ENCODE results near the gene RTN1. TPM values are rescaled to one million over a fixed set of nuclear protein-coding genes. Genes with fewer than 3 reads are reported as not detected.
A peak's percentile ranks its signal among the peaks of the same experiment; 100 is the strongest.

RTN1 gene
- total RNA-seq, 2 experiments from 2014 or later = 0.14 TPM; not detected in 1

DNA sequence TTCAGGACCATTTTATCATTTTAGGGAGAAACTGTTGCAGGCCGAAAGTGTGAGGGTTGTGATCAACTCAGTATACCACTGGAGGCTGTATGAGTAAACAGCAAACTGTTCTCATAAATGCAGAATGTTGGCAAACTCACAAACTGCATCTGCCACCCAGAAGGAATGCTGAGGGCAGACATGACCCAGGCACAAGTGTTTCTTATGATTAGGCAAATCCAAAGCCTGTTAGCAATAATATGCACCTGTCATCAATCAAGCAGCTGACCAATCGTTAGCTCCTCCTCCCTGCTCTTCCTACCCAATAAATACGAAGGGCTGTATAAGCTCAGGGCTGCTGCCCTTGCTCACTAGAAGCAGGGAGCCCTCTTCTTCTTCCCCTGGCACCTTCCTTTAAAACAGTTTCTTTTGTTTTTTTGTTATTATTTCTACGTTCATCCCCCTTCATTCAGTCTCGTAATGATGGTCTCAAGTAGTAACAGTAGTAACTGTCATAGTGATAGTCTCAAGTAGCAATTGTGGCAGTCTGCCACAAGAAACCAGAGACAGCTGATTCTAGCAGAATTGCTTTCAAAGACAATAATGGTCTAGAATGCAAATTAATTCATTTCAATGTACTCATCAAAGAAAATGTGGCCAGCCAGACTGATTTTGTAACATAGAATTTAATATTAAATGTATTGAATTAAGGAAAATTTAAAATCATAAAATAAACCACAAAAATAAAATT is 278.8 kb downstream of the RTN1 start:
- Mint-ChIP-seq H3K4me1 (ENCODE audit: low read depth) (peaks cover 4% of the 10 kb centered on the region), H3K36me3 (ENCODE audit: low read depth) (no peaks in the 10 kb centered on the region), H3K9me3 (peaks cover 3% of the 10 kb centered on the region), H3K4me3 (no peak overlapping the region), H3K27me3 (peaks cover 8% of the 10 kb centered on the region), H3K27ac (no peak overlapping the region)
- no peak overlapping the region for H3K4me3 ChIP-seq (ENCODE audit: low read length)
- no peaks in the 10 kb centered on the region for H3K36me3 ChIP-seq (ENCODE audit: insufficient read depth, low read length)
- peaks cover 0 to 3% of the 10 kb centered on the region in 2 experiments for H3K9me3 ChIP-seq (ENCODE audit: control insufficient read depth in 1 of 2, insufficient read depth in 1 of 2, low read length in 2 of 2)
- peaks cover 0 to 2% of the 10 kb centered on the region in 2 experiments for H3K27me3 ChIP-seq (ENCODE audit: control insufficient read depth in 1 of 2, insufficient read depth in 2 of 2, low read length in 2 of 2)
- POLR2A ChIA-PET = no interaction called here
- no peak overlapping the region for H3K27ac ChIP-seq (ENCODE audit: low read depth in 1 of 2, low read length in 2 of 2)
- CTCF ChIA-PET = no interaction called here
- DNase-seq (no peak), ATAC-seq (ENCODE audit: poor library complexity) (no peak)
- intact Hi-C loops (cut with DNase I, micrococcal nuclease) = no loop called here
- TF ChIP-seq, protein P1, sequence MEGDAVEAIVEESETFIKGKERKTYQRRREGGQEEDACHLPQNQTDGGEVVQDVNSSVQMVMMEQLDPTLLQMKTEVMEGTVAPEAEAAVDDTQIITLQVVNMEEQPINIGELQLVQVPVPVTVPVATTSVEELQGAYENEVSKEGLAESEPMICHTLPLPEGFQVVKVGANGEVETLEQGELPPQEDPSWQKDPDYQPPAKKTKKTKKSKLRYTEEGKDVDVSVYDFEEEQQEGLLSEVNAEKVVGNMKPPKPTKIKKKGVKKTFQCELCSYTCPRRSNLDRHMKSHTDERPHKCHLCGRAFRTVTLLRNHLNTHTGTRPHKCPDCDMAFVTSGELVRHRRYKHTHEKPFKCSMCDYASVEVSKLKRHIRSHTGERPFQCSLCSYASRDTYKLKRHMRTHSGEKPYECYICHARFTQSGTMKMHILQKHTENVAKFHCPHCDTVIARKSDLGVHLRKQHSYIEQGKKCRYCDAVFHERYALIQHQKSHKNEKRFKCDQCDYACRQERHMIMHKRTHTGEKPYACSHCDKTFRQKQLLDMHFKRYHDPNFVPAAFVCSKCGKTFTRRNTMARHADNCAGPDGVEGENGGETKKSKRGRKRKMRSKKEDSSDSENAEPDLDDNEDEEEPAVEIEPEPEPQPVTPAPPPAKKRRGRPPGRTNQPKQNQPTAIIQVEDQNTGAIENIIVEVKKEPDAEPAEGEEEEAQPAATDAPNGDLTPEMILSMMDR (IDR thresholded peaks at IDR 0.05) = no peak
- no peaks in the 10 kb centered on the region for H3K4me1 ChIP-seq (ENCODE audit: insufficient read depth, low read length)

DNA sequence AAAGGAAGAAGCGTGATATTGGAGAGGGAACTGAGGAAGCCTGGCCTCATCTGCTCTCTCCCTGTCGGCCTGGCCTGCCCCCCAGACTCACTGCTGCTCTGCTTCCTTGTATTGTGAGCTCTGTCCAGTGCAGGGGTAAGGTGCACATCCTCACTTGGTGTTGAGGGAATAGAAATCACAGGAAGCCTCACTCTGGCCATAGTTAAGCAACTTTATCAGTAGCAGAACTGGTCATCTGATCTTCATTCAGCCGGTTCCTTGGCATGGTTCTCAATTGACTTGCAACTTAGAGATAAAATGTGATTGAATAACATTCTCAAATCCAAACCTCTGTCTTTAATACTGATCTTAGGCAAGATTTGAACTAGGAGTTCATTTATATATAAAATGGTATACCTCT is 282.5 kb downstream of the RTN1 start:
- Mint-ChIP-seq H3K4me3 (no peak overlapping the region), H3K27me3 (no peaks in the 10 kb centered on the region), H3K36me3 (ENCODE audit: low read depth) (no peaks in the 10 kb centered on the region), H3K27ac (no peak overlapping the region), H3K9me3 (peaks cover 3% of the 10 kb centered on the region), H3K4me1 (ENCODE audit: low read depth) (peaks cover 11% of the 10 kb centered on the region)
- no peaks in the 10 kb centered on the region for H3K4me1 ChIP-seq (ENCODE audit: insufficient read depth, low read length)
- H3K9me3 ChIP-seq (ENCODE audit: control insufficient read depth in 1 of 2, insufficient read depth in 1 of 2, low read length in 2 of 2) = peaks cover under 1 to 3% of the 10 kb centered on the region in 2 experiments
- DNase-seq = no peak
- H3K27ac ChIP-seq (ENCODE audit: low read depth in 1 of 2, low read length in 2 of 2) = no peak overlapping the region
- no peaks in the 10 kb centered on the region for H3K36me3 ChIP-seq (ENCODE audit: insufficient read depth, low read length)
- H3K27me3 ChIP-seq (ENCODE audit: control insufficient read depth in 1 of 2, insufficient read depth in 2 of 2, low read length in 2 of 2) = no peaks in the 10 kb centered on the region
- no peak overlapping the region for H3K4me3 ChIP-seq (ENCODE audit: low read length)
- no peak for ATAC-seq (ENCODE audit: poor library complexity)
- intact Hi-C loops (cut with DNase I, micrococcal nuclease) = no loop called here
- TF ChIP-seq, protein P1 (IDR thresholded peaks at IDR 0.05) = no peak
- ChIA-PET POLR2A (no interaction called here), CTCF (no interaction called here)

DNA sequence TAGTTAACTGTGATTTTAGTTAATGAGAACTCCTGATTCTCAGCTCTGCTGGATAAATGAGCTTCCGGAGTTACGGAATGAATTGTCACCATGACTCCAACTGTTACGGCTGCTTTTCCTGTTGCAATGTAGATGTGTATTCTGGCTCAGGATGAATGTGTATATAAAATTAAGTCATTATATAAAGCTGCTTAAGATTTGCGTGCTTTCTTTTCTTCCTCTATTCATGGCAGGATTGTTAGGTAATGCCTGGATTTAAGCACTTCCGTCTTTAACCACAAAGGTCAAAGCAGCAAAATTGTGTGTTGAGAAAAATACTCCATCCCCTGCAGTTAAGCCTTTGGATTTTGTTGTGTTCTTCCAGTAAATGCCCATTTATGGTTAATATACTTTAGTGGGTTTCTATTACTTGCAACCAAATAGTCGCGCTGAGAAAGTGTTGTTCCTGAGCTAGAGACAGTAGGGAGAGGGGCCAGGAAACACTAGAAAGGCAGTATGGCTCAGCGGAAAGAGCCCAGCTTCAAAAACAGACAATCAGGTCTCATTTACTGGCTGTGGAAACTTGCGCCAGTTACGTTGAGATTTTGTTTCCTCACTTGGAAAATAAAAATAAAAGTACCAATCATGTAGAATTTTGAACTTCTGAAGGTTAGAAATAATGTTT is 284.6 kb downstream of the RTN1 start:
- H3K4me1 ChIP-seq (ENCODE audit: insufficient read depth, low read length) = no peaks in the 10 kb centered on the region
- DNase-seq = peak in 3 of 14 experiments; percentile 5 to 24 (median 17)
- H3K36me3 ChIP-seq (ENCODE audit: insufficient read depth, low read length) = no peaks in the 10 kb centered on the region
- H3K4me3 ChIP-seq (ENCODE audit: low read length) = peak overlapping the region; percentile 17
- H3K27me3 ChIP-seq (ENCODE audit: control insufficient read depth in 1 of 2, insufficient read depth in 2 of 2, low read length in 2 of 2) = no peaks in the 10 kb centered on the region
- no peaks in the 10 kb centered on the region for H3K9me3 Mint-ChIP-seq
- H3K4me3 Mint-ChIP-seq = peak overlapping the region; percentile 16
- no peak overlapping the region for H3K27ac Mint-ChIP-seq
- intact Hi-C loops (cut with DNase I, micrococcal nuclease) = no loop called here
- H3K9me3 ChIP-seq (ENCODE audit: control insufficient read depth in 1 of 2, insufficient read depth in 1 of 2, low read length in 2 of 2) = peaks cover 0 to 5% of the 10 kb centered on the region in 2 experiments
- no peak for ATAC-seq (ENCODE audit: poor library complexity)
- TF ChIP-seq, protein P1 (IDR thresholded peaks at IDR 0.05) = no peak
- ChIA-PET POLR2A (interaction anchor here (1.0 kb wide), 1 partner anchor 9 kb away, joined by 3 read pairs; the partner anchor contains the start of gene CCDC175), CTCF (interaction anchor here (0.6 to 1.7 kb wide), 4 partner anchors 9 to 574 kb away, joined by 3 to 5 read pairs (median 4); no protein-coding TSS in a partner anchor)
- H3K27ac ChIP-seq (ENCODE audit: low read depth in 1 of 2, low read length in 2 of 2) = no peak overlapping the region
- H3K4me1 Mint-ChIP-seq (ENCODE audit: low read depth) = peaks cover 11% of the 10 kb centered on the region
- peaks cover under 1% of the 10 kb centered on the region for H3K27me3 Mint-ChIP-seq
- no peaks in the 10 kb centered on the region for H3K36me3 Mint-ChIP-seq (ENCODE audit: low read depth)
